Activated CD4-positive, alpha-beta T cell treated with anti-CD3 and anti-CD28 coated beads for 4 hours (primary cell): ENCODE data around the gene IL1RL2.

Source experiments
- DNase-seq, 2 donors: peaks; one replicate each; pipeline ENCODE4 v3.0.0-alpha.2; 2020

Gene IL1RL2

GRCh38 chr2:102159295-102159694 is 27.5 kb upstream of the IL1RL2 start:
- DNase-seq, result no peak

- DNase-seq, result no peak
These were observed 20.5 kb upstream of the IL1RL2 start for GRCh38 chr2:102166189-102166845.

GRCh38 chr2:102168026-102168771 is 18.6 kb upstream of the IL1RL2 start:
- no peak for DNase-seq

GRCh38 chr2:102171946-102172345 is 14.9 kb upstream of the IL1RL2 start:
- DNase-seq, result no peak

GRCh38 chr2:102172745-102173144 is 14.1 kb upstream of the IL1RL2 start:
- no peak for DNase-seq

- DNase-seq, result no peak
These were observed 10.7 kb upstream of the IL1RL2 start for GRCh38 chr2:102176172-102176571.

GRCh38 chr2:102177814-102178478 is 8.9 kb upstream of the IL1RL2 start:
- DNase-seq, result no peak

- no peak for DNase-seq
These were observed 7.8 kb upstream of the IL1RL2 start for GRCh38 chr2:102179061-102179460.

GRCh38 chr2:102179788-102180686 is 6.8 kb upstream of the IL1RL2 start:
- no peak for DNase-seq

- no peak for DNase-seq
These were observed 6.2 kb upstream of the IL1RL2 start for GRCh38 chr2:102180687-102180999.

GRCh38 chr2:102181376-102181775 is 5.4 kb upstream of the IL1RL2 start:
- no peak for DNase-seq

- DNase-seq, result no peak
These were observed 4.7 kb upstream of the IL1RL2 start for GRCh38 chr2:102181919-102182635.

GRCh38 chr2:102184018-102184417 is 2.8 kb upstream of the IL1RL2 start:
- no peak for DNase-seq

GRCh38 chr2:102184568-102184967 is 2.3 kb upstream of the IL1RL2 start:
- no peak for DNase-seq

- DNase-seq, result peak; percentile 5 to 28
These were observed 1.5 kb upstream of the IL1RL2 start for GRCh38 chr2:102185347-102185746.

- peak; percentile 59 to 69 for DNase-seq
These were observed 800 bp downstream of the IL1RL2 start for GRCh38 chr2:102187496-102188150.

- DNase-seq, result no peak
These were observed 3.7 kb downstream of the IL1RL2 start for GRCh38 chr2:102190430-102191107.

GRCh38 chr2:102191501-102191900 is 4.7 kb downstream of the IL1RL2 start:
- DNase-seq, result no peak

GRCh38 chr2:102193074-102193473 is 6.3 kb downstream of the IL1RL2 start:
- DNase-seq, result no peak

- no peak for DNase-seq
These were observed 7.9 kb downstream of the IL1RL2 start for GRCh38 chr2:102194609-102195268.
